ENCODE measurements around the gene EHD3.

Gene EHD3

DNA sequence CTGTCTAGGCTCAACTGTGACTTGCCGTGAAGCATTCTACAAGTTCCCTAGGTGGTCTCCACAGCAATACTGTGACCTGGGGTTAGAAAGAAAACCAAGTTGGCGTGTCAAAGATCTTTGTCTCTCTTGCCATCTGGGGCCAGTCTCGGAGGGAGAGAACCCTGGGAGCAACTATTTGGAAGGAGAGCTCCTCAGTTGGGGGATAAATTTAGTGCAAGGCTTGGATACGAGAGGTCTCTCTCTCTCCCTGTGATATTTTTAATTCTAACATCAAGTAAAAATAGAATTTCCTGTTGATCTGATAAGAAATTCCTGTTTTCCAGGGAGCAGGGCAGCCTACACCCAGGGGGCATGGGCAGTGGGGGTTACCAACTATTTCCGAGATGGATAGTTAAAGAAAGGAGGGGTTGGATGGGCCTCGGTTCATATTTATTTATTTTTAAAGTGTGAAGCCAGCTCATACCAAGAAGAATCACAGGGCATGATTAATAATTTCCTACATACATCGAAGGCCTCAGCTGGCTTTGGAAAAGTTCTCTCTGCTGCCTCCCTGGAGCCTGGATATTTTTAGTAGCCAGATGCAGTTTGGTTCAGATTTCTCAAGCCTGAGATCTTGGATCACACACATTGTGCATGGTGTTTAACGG is 62.8 kb downstream of the EHD3 start:
- DNase-seq = no peak

- DNase-seq = peak in 1 of 2 donors; percentile 21
These were observed 63.8 kb downstream of the EHD3 start for GRCh38 chr2:31297751-31298150.

DNA sequence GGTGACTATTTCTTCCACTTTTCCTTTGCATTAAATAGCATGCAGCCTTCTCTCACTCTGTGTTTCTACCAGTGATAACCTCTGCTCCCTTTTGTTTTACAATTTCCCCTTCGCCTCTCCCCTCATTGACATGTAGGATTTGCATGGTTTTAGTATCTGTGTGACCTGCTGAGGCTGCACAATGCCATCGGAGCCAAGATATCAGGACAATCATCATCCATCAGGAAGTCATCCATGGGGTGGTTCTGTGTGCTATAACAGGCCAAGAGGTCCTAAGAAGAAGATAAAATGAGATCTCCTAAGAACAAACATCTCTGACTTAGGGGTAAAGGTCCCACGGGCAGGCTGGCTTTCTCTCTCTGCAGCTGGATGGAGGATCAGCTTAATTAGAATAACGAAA is 65.6 kb downstream of the EHD3 start:
- no peak for DNase-seq

- DNase-seq = no peak
These were observed 66.4 kb downstream of the EHD3 start for GRCh38 chr2:31300309-31300708.

DNA sequence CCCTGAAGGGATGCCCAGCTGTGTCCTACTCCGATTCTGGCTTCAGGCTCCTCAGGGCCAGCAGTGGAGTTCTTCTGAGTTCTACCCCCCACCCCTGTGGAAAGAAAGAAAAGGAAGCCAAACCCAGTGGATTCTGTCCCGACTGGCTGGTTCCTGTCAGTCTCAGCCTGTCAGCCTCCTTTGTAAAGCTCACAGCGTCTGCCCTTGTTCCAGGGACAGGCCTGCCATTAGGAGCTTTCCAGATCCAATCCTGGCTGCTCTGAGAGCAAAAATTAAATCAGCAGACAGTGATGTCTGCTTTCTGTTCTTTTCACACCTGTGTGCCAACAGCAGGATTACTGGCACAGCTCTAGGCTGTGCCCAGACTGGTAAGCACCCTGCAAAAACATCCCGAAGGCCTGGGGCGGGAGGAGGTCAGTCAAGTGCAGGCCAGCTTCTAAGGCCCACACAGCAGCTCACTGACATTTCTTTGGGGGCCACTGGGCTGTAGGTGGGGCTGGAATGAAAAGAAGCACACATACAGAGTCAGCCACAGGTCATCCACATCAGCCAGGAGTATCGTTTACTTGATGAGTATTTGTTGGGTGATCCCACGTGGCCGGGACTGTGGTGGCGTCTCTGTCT is 69.1 kb downstream of the EHD3 start:
- no peak for DNase-seq

GRCh38 chr2:31304816-31305215 is 70.9 kb downstream of the EHD3 start:
- no peak for DNase-seq

- no peak for DNase-seq
These were observed 78.9 kb downstream of the EHD3 start for GRCh38 chr2:31312898-31313297.

GRCh38 chr2:31314761-31315160 is 80.8 kb downstream of the EHD3 start:
- no peak for DNase-seq

- DNase-seq = no peak
These were observed 83.4 kb downstream of the EHD3 start for GRCh38 chr2:31317396-31317795.

DNA sequence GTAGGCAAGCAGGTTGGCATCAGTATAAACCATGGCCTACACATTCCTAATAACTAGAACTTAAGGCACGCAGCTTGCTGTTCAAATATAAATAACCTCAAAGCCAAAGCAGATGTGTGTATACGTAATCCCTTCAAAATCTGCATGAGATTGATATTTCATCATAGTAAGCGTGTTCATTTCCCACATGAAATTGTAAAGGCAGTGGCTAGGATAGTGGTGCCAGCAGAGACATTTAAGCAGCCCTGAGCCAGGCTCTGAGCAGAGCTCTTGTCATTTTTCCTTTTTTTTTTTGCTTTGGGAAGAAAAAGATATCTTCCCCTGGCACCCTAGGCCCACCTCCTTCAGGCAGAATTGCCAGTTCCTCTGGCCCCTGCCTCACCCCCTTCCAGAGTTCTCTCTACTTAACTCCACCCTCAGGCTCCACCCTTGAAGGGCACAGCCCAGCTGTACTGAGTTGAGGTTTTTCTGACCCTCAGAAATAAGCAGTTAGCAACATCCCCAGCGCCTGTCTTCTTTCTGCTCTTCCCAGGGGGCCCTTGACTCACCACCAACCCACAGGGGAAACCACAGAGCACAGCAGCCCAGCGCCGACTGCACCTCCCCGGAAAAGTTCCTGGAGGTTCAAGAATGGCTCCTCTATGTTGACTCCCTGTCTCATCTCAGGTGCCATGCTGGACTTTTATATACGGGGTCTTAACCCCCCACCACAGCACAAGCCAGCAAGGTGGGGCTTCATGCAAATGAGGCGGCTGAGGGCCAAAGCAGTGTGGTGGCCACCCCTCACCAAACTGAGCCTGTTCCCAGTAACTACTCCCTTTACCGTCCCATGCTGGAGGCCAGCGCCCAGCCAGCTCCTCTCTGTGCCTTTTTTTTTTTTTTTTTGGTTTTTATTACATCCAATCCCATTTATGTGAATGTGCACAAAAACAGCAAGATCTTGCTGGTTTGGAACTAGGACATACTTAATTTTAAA is 84.7 kb downstream of the EHD3 start:
- peak; percentile 30 to 44 for DNase-seq
